ENCODE measurements around the gene PGP. TPM values are rescaled to one million over a fixed set of nuclear protein-coding genes. Genes with fewer than 3 reads are reported as not detected.

Gene PGP
- total and polyA plus RNA-seq, 2 of the 4 experiments (the other 2 are of a cell fraction): 4.1 to 9.4 TPM

DNA sequence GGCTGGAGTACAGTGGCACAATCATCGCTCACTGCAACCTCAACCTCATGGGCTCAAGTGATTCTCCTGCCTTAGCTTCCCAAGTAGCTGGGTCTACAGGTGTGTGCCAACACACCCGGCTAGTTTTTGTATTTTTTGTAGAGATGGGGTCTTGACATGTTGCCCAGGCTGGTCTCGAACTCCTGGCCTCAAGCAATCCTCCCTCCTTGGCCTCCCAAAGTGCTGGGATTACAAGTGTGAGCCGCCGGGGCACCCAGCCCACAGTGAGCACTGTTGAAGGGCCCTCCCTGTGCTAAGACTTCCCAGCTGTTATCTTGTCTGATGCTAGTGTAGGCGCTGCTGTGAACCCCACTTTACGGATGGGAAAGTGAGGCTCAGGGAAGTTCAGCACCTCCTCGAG lies 26.2 kb downstream of the PGP start:
- H3K18ac ChIP-seq (ENCODE audit: low read depth, low read length): no peak overlapping the region
- DNase-seq (no peak), ATAC-seq (ENCODE audit: low read depth) (no peak)
- H3K4me1 ChIP-seq (ENCODE audit: control insufficient read depth, insufficient read depth, low read length): no peaks in the 10 kb centered on the region
- H3K79me1 ChIP-seq (ENCODE audit: low read depth in 1 of 2, low read length in 2 of 2): no peaks in the 10 kb centered on the region
- ChIA-PET CTCF (no interaction called here), POLR2A (ENCODE audit: unreplicated experiment) (no interaction called here)
- H3K36me3 ChIP-seq (ENCODE audit: control insufficient read depth, insufficient read depth, low read length): no peaks in the 10 kb centered on the region
- no peak overlapping the region for H2AFZ ChIP-seq (replicated peaks; ENCODE audit: low read length, poor library complexity)
- peaks cover 1% of the 10 kb centered on the region for H3K27me3 ChIP-seq (ENCODE audit: control insufficient read depth, insufficient read depth, low read length)
- no peak overlapping the region for H3K14ac ChIP-seq (replicated peaks; ENCODE audit: low read depth, low read length)
- no peak overlapping the region for H3K23ac ChIP-seq (ENCODE audit: low read depth, low read length)
- no peak overlapping the region for H4K5ac ChIP-seq (ENCODE audit: low read depth, low read length)
- peaks cover 3% of the 10 kb centered on the region; the same call in 1 of the 2 replicates for H3K9me1 ChIP-seq (ENCODE audit: insufficient read depth, low read length)
- no peak overlapping the region for H2AK9ac ChIP-seq (replicated peaks; ENCODE audit: low read depth, low read length, poor library complexity)
- H2BK15ac ChIP-seq (ENCODE audit: low read depth, low read length): no peak overlapping the region
- H2BK120ac ChIP-seq (ENCODE audit: low read depth, low read length): no peak overlapping the region
- no TSS peak for BruUV-seq (replicated peaks)
- no peak overlapping the region for H3K56ac ChIP-seq (ENCODE audit: extremely low read depth, insufficient read depth, low read length)
- no peak overlapping the region for H3K4me2 ChIP-seq (ENCODE audit: low read depth, low read length)
- H3K4ac ChIP-seq (ENCODE audit: low read depth, low read length): no peak overlapping the region
- no peak overlapping the region for H4K8ac ChIP-seq (ENCODE audit: low read depth in 2 of 2, low read length in 2 of 2)
- H3K9me3 ChIP-seq (ENCODE audit: control insufficient read depth, insufficient read depth, low read length): no peaks in the 10 kb centered on the region
- no peaks in the 10 kb centered on the region for H4K20me1 ChIP-seq (ENCODE audit: insufficient read depth, low read length)
- no peak overlapping the region for H3K4me3 ChIP-seq (ENCODE audit: insufficient read depth, low read depth, low read length)
- no peak overlapping the region for H2BK20ac ChIP-seq (ENCODE audit: low read depth, low read length)
- H3K9ac ChIP-seq (ENCODE audit: low read depth, low read length): no peak overlapping the region
- dilution Hi-C loops (cut with HindIII; ENCODE audit: low sequenced_read_pairs, unreplicated experiment) (no loop called here), intact Hi-C loops (cut with micrococcal nuclease) (no loop called here), in situ Hi-C loops (cut with MboI; ENCODE audit: low sequenced_read_pairs) (no loop called here)
- TF ChIP-seq RFX5 (IDR thresholded peaks at IDR 0.05; ENCODE audit: low read depth, low read length) (no peak), USF2 (IDR thresholded peaks at IDR 0.05; ENCODE audit: low read depth, low read length) (no peak), MAZ (IDR thresholded peaks at IDR 0.05; ENCODE audit: borderline replicate concordance, low read depth, low read length) (no peak), CHD1 (IDR thresholded peaks at IDR 0.05; ENCODE audit: low read depth, low read length) (no peak), NFE2L2 (IDR thresholded peaks at IDR 0.05; ENCODE audit: low read depth, low read length) (no peak), SMC3 (IDR thresholded peaks at IDR 0.05; ENCODE audit: low read depth, low read length) (no peak), FOS (IDR thresholded peaks at IDR 0.05; ENCODE audit: low read depth, low read length) (no peak), MXI1 (IDR thresholded peaks at IDR 0.05; ENCODE audit: borderline replicate concordance, low read depth, low read length) (no peak), RCOR1 (IDR thresholded peaks at IDR 0.05; ENCODE audit: insufficient replicate concordance, low read length) (no peak), POLR2A (IDR thresholded peaks at IDR 0.05; ENCODE audit: low read depth, low read length) (no peak), CEBPB (IDR thresholded peaks at IDR 0.05; ENCODE audit: low read depth, low read length) (no peak), RAD21 (IDR thresholded peaks at IDR 0.05; ENCODE audit: low read length) (no peak), MAFK (IDR thresholded peaks at IDR 0.05; ENCODE audit: low read depth, low read length) (no peak), BHLHE40 (IDR thresholded peaks at IDR 0.05; ENCODE audit: low read depth, low read length) (no peak)
- TF ChIP-seq, protein P1, sequence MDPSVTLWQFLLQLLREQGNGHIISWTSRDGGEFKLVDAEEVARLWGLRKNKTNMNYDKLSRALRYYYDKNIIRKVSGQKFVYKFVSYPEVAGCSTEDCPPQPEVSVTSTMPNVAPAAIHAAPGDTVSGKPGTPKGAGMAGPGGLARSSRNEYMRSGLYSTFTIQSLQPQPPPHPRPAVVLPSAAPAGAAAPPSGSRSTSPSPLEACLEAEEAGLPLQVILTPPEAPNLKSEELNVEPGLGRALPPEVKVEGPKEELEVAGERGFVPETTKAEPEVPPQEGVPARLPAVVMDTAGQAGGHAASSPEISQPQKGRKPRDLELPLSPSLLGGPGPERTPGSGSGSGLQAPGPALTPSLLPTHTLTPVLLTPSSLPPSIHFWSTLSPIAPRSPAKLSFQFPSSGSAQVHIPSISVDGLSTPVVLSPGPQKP (IDR thresholded peaks at IDR 0.05; ENCODE audit: borderline replicate concordance, low read depth, low read length): no peak
- TF ChIP-seq, protein P2, sequence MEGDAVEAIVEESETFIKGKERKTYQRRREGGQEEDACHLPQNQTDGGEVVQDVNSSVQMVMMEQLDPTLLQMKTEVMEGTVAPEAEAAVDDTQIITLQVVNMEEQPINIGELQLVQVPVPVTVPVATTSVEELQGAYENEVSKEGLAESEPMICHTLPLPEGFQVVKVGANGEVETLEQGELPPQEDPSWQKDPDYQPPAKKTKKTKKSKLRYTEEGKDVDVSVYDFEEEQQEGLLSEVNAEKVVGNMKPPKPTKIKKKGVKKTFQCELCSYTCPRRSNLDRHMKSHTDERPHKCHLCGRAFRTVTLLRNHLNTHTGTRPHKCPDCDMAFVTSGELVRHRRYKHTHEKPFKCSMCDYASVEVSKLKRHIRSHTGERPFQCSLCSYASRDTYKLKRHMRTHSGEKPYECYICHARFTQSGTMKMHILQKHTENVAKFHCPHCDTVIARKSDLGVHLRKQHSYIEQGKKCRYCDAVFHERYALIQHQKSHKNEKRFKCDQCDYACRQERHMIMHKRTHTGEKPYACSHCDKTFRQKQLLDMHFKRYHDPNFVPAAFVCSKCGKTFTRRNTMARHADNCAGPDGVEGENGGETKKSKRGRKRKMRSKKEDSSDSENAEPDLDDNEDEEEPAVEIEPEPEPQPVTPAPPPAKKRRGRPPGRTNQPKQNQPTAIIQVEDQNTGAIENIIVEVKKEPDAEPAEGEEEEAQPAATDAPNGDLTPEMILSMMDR (conservative IDR thresholded peaks at IDR 0.05; ENCODE audit: low read depth, low read length): no peak
- 87% methylated on average over 3 of the region's 8 CpGs; no CpG with 5 or more reads in 1 of the 2 experiments for WGBS, 2 experiments (ENCODE audit: extremely low coverage in 2 of 2, insufficient read length in 1 of 2)
- H3K27ac ChIP-seq (ENCODE audit: insufficient read depth, low read length): no peak overlapping the region
- no peak overlapping the region for H2BK5ac ChIP-seq (ENCODE audit: low read depth, low read length, poor library complexity, severe bottlenecking)
- H2AK5ac ChIP-seq (ENCODE audit: low read depth, low read length): no peak overlapping the region
- no peak overlapping the region for H4K91ac ChIP-seq (ENCODE audit: insufficient read depth, low read depth, low read length)
